LNCaP clone FGC (cell line): Measurements from ENCODE around the gene RNF17.

Experiments used
- DNase-seq: peaks from one replicate; pipeline ENCODE4 v3.0.0-alpha.2; 2011; ENCODE audit warnings: low read depth
- H3K4me3 ChIP-seq: 2 replicates; pipeline ENCODE4 v1.5.1; 2011; ENCODE audit warnings: mild to moderate bottlenecking, low read depth, low read length, control low read depth
- TF ChIP-seq, protein P1 (sequence below): IDR thresholded peaks from 2 replicates; pipeline ENCODE4 v1.5.1; 2012; ENCODE audit warnings: mild to moderate bottlenecking; ENCODE audit not compliant: control insufficient read depth, insufficient read depth; ENCODE audit errors: extremely low read depth

The RNF17 gene

DNA sequence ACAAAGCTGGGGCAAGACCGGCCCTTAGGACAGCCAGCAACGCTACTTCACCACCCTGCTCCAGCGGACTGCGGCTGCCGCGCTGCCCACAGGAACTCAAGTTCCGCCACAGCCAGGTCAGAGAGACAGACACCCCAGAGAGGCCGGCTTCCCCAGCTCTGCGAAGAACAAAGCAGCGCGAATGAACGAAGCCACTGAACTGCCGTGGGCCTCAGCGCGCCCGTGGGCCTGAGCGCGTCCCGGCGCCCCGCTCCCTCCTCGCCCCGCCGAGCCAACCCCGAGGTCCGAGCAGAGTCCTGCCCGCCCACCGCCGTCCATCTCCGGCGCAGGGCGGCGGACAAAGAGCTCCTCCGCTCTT lies 158.4 kb downstream of the RNF17 start:
- TF ChIP-seq, protein P1, sequence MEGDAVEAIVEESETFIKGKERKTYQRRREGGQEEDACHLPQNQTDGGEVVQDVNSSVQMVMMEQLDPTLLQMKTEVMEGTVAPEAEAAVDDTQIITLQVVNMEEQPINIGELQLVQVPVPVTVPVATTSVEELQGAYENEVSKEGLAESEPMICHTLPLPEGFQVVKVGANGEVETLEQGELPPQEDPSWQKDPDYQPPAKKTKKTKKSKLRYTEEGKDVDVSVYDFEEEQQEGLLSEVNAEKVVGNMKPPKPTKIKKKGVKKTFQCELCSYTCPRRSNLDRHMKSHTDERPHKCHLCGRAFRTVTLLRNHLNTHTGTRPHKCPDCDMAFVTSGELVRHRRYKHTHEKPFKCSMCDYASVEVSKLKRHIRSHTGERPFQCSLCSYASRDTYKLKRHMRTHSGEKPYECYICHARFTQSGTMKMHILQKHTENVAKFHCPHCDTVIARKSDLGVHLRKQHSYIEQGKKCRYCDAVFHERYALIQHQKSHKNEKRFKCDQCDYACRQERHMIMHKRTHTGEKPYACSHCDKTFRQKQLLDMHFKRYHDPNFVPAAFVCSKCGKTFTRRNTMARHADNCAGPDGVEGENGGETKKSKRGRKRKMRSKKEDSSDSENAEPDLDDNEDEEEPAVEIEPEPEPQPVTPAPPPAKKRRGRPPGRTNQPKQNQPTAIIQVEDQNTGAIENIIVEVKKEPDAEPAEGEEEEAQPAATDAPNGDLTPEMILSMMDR, result no peak
- DNase-seq, result no peak

DNA sequence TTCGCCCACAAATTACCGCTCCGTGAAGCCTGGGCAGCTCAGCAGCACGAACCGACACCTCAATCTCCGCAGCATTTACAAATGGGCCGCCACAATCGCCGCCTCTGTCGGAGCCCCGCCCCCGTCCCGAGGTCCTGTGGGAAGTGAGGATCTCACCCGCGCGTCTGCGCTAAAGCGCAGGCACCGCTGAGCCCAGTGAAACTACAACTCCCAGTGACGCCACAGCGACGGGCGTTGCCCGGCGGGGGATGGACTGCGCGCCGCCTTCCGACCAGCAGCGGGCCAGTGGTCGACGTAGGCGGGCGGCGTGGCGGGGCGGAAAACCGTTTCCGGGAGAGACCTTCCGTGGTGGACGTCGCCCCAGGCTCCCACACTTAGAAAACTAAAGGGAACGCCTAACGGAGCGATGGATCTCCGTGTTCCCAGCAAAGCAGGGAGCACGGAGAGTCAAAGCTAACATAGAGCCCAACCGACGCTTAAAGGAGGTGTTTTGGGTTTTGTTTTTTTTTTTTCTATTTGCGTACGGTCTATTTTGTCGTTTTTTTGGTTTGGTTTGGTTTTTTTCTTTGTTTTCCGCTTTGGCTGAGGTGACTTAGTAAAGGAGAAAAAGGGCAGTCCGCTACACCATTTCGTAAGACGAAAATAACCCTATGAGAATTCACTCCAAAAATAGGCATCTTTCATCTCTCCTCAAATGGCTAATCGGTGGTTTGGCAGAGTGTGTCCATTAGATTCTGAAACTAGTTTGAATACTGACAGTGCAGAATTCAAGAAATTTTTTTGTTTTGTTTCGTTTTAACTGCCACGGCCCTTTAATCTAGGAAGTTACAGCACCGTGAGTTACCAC lies 159.0 kb downstream of the RNF17 start:
- H3K4me3 ChIP-seq, result peak overlapping the region; percentile 86
- DNase-seq, result peak; percentile 81
- TF ChIP-seq, protein P1, result no peak

More for the DNA sequence above, 158.4 kb downstream of the RNF17 start:
- peak overlapping the region; percentile 86 for H3K4me3 ChIP-seq

- no peak for DNase-seq
- TF ChIP-seq, protein P1, result no peak
- H3K4me3 ChIP-seq, result no peak overlapping the region
These were observed 161.6 kb downstream of the RNF17 start for GRCh38 chr13:24925318-24926231.

DNA sequence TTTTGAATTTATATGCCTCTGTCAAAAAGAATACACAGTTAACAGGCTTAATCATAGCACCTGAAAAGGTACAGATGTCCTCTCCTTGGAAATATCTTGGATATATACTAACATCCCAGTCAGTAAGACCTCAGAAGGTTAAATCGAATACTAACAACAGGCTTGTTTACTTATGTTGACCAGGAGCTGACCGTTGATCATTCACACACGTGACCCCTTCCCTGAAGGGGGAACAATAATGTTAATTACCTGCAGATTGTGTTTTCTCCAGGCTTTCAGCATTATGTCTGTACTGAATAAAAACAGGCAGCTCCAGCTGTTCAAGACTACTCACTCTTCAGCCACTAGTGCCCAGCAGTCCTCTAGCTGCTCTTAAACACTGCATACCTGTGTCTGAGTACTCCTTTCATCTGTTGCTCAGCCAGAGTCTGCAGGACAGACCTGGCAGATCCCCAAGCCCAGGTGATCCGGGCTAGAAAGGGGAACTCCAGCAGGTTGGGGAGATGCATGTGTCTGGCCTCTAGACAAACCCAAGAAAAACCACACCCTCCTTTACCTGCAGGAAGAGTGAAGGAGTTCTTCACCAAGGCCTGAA lies 163.9 kb downstream of the RNF17 start:
- TF ChIP-seq, protein P1, result no peak
- no peak for DNase-seq
- no peak overlapping the region for H3K4me3 ChIP-seq

- TF ChIP-seq, protein P1, result no peak
- DNase-seq, result no peak
- H3K4me3 ChIP-seq, result no peak overlapping the region
These were observed 165.2 kb downstream of the RNF17 start for GRCh38 chr13:24929196-24929595.
